ENCODE measurements around the gene UPF3A. TPM values are rescaled to one million over a fixed set of nuclear protein-coding genes. Genes with fewer than 3 reads are reported as not detected.

The UPF3A gene
- total RNA-seq, 1 experiment from 2014 or later, result 63.5 TPM

DNA sequence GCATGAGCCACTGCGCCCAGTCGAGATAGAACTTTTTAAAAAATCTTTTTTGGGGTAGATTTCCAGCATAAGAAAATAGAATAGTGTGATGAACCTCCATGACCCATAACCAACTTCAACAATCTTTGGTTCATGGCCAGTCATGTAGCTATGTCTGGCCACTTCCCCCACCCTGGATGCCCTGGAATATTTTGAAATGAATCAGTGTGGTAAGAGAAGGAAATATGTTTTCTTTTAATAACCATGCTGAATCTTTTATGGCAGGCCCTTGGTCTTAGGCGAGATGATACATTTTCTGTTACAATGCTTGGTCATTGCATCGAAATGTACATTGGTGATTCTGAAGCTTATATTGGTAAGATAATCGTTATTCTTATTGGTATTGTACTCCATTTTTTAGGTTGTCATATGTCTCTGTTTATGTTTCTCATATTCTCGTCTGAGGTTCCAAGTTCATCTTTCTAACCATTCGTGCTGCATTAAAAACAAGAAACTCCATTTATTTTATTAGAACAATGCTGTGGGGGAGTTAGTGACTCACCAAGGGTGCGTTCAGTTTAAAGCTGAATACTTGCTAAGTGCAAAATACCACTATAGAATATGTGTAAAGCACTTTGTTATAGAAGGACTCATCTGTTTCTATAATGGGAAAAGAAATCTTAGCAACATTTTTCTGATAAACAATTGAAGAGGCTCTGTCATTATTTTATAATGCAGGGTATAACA is 16.4 kb upstream of the UPF3A start:
- Mint-ChIP-seq H3K27me3 (ENCODE audit: insufficient read depth, unreplicated experiment) (no peaks in the 10 kb centered on the region), H3K36me3 (ENCODE audit: insufficient read depth, unreplicated experiment) (peaks cover 88% of the 10 kb centered on the region), H3K9me3 (ENCODE audit: unreplicated experiment) (no peaks in the 10 kb centered on the region), H3K4me3 (ENCODE audit: unreplicated experiment) (no peak overlapping the region), H3K4me1 (ENCODE audit: insufficient read depth, unreplicated experiment) (no peaks in the 10 kb centered on the region), H3K27ac (ENCODE audit: low read depth, unreplicated experiment) (no peak overlapping the region)
- no peak for DNase-seq (ENCODE audit: unreplicated experiment)
- ChIA-PET CTCF (interaction anchor here (0.8 kb wide), 1 partner anchor 75 kb away, joined by 3 read pairs; no protein-coding TSS in a partner anchor), POLR2A (interaction anchor here (0.7 to 2.0 kb wide), 2 partner anchors 11 to 15 kb away, joined by 3 to 6 read pairs; no protein-coding TSS in a partner anchor)
- BruUV-seq (replicated peaks), result no TSS peak
- TF ChIP-seq, protein P1, sequence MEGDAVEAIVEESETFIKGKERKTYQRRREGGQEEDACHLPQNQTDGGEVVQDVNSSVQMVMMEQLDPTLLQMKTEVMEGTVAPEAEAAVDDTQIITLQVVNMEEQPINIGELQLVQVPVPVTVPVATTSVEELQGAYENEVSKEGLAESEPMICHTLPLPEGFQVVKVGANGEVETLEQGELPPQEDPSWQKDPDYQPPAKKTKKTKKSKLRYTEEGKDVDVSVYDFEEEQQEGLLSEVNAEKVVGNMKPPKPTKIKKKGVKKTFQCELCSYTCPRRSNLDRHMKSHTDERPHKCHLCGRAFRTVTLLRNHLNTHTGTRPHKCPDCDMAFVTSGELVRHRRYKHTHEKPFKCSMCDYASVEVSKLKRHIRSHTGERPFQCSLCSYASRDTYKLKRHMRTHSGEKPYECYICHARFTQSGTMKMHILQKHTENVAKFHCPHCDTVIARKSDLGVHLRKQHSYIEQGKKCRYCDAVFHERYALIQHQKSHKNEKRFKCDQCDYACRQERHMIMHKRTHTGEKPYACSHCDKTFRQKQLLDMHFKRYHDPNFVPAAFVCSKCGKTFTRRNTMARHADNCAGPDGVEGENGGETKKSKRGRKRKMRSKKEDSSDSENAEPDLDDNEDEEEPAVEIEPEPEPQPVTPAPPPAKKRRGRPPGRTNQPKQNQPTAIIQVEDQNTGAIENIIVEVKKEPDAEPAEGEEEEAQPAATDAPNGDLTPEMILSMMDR (IDR thresholded peaks at IDR 0.05; ENCODE audit: unreplicated experiment), result no peak
- intact Hi-C loops (cut with micrococcal nuclease), result no loop called here

DNA sequence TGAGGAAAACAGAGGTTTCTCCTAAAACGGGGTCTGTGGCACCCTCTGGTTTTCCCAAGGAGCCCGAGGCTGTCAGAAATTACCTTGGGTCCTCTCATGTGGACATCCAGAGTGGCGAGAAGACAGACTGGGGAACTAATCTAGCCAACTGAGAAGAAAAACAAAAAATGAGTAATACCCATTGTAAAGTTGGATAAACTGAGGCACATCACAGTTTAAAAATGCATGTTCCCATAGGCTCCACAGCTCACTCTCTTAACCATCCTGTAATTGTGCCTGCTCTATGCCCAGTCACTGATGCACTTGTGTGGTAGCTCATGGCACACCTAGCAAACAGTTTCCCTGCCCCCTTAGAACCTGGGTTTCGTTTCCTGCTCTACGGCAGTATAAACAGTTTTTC is 15.2 kb upstream of the UPF3A start:
- TF ChIP-seq, protein P1 (IDR thresholded peaks at IDR 0.05; ENCODE audit: unreplicated experiment), result no peak
- BruUV-seq (replicated peaks), result no TSS peak
- no peak overlapping the region for H3K27ac Mint-ChIP-seq (ENCODE audit: low read depth, unreplicated experiment)
- DNase-seq (ENCODE audit: unreplicated experiment), result no peak
- intact Hi-C loops (cut with micrococcal nuclease), result no loop called here
- H3K27me3 Mint-ChIP-seq (ENCODE audit: insufficient read depth, unreplicated experiment), result no peaks in the 10 kb centered on the region
- ChIA-PET POLR2A (interaction anchor here (2.0 kb wide), 1 partner anchor 14 kb away, joined by 6 read pairs; no protein-coding TSS in a partner anchor), CTCF (no interaction called here)
- H3K36me3 Mint-ChIP-seq (ENCODE audit: insufficient read depth, unreplicated experiment), result peaks cover 81% of the 10 kb centered on the region
- H3K9me3 Mint-ChIP-seq (ENCODE audit: unreplicated experiment), result no peaks in the 10 kb centered on the region
- H3K4me3 Mint-ChIP-seq (ENCODE audit: unreplicated experiment), result no peak overlapping the region
- no peaks in the 10 kb centered on the region for H3K4me1 Mint-ChIP-seq (ENCODE audit: insufficient read depth, unreplicated experiment)

DNA sequence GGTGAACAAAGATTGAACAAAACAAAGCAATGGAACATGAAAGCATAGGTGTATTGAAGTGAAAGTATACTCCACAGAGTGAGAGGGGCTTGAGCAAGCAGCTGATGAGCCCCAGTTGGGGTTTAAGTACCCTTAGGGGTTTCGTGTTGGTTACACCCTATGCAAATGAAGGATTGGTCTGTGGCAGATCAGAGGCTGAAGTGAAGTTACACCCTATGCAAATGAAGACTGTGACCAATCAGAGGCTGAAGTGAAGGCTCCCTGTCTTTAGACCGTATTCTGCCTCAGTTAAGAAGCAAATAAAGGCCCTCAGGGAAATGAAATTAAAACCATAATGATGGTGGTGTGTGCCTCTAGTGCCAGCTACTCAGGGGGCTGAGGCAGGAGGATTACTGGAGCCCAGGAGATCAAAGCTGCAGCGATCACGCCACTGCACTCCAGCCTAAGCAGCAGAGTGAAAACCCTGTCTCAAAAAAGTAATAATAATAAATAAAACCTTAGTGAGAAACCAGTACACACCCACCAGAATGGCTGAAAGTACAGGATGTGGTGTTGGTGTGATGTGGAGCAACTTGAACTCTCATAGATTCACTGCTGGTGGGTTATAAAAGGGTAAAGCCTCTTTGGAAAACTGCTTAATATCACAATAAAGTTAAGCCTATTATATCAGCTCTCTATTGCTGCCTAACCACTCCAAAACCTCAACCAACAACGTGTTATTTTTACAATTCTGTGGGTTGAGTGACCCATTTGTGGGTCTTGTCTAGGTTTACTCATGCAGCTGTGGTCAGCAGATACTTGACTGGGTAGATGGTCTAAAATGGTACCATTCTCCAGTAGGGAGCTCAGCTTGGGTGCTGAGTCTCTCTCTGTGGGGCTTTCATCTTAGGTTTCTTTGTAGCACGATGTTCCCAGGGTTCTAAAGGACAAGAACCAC is 12.8 kb upstream of the UPF3A start:
- H3K4me3 Mint-ChIP-seq (ENCODE audit: unreplicated experiment), result no peak overlapping the region
- no peaks in the 10 kb centered on the region for H3K4me1 Mint-ChIP-seq (ENCODE audit: insufficient read depth, unreplicated experiment)
- intact Hi-C loops (cut with micrococcal nuclease), result no loop called here
- H3K27ac Mint-ChIP-seq (ENCODE audit: low read depth, unreplicated experiment), result no peak overlapping the region
- TF ChIP-seq, protein P1 (IDR thresholded peaks at IDR 0.05; ENCODE audit: unreplicated experiment), result no peak
- no TSS peak for BruUV-seq (replicated peaks)
- no peak for DNase-seq (ENCODE audit: unreplicated experiment)
- ChIA-PET CTCF (no interaction called here), POLR2A (interaction anchor here (0.6 to 1.6 kb wide), 4 partner anchors 9 to 19 kb away, joined by 3 to 5 read pairs (median 4); partner anchors contain the start of gene UPF3A)
- H3K9me3 Mint-ChIP-seq (ENCODE audit: unreplicated experiment), result no peaks in the 10 kb centered on the region
- no peaks in the 10 kb centered on the region for H3K27me3 Mint-ChIP-seq (ENCODE audit: insufficient read depth, unreplicated experiment)
- H3K36me3 Mint-ChIP-seq (ENCODE audit: insufficient read depth, unreplicated experiment), result peaks cover 87% of the 10 kb centered on the region

DNA sequence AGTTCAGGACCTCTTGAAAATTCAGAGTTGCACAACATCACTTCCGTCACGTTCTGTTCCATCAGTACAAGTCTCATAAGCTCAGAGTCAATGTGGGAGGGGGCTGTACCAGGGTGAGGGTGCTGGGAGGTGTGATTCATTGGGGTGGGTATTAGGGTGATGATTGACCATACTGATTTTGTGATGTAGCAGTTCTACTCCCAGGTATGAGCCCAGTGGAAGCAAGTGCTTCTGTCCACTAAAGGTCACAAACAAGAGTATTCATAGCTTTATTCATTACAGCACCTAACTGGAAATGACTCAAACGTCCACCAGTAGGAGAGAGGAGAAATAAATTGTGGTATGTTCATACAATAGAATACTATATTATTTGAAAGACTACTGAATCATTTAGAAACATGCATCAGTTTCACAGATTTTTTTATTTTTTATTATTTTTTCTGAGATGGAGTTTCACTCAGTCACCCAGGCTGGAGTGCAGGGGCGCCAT is 12.1 kb upstream of the UPF3A start:
- CTCF ChIA-PET, result no interaction called here
- Mint-ChIP-seq H3K36me3 (ENCODE audit: insufficient read depth, unreplicated experiment) (peaks cover 86% of the 10 kb centered on the region), H3K27me3 (ENCODE audit: insufficient read depth, unreplicated experiment) (no peaks in the 10 kb centered on the region), H3K4me1 (ENCODE audit: insufficient read depth, unreplicated experiment) (no peaks in the 10 kb centered on the region), H3K27ac (ENCODE audit: low read depth, unreplicated experiment) (no peak overlapping the region), H3K9me3 (ENCODE audit: unreplicated experiment) (no peaks in the 10 kb centered on the region), H3K4me3 (ENCODE audit: unreplicated experiment) (no peak overlapping the region)
- POLR2A ChIA-PET, result interaction anchor here (0.6 to 2.0 kb wide), 6 partner anchors 8 to 628 kb away, joined by 3 to 5 read pairs (median 4); partner anchors contain the start of gene UPF3A
- no peak for DNase-seq (ENCODE audit: unreplicated experiment)
- BruUV-seq (replicated peaks), result no TSS peak
- intact Hi-C loops (cut with micrococcal nuclease), result no loop called here
- TF ChIP-seq, protein P1 (IDR thresholded peaks at IDR 0.05; ENCODE audit: unreplicated experiment), result no peak
